Kidney (tissue), 14 donors: ENCODE data around the gene TYW5. TPM values are rescaled to one million over a fixed set of nuclear protein-coding genes. Genes with fewer than 3 reads are reported as not detected.

ENCODE experiments used
- DNase-seq, 5 donors: peaks; one replicate each; pipeline ENCODE4 v3.0.0-alpha.2; 2013 to 2020
- FAIRE-seq: peaks from 2 replicates; lab custom pipeline; 2012; peaks lifted over from hg19 to GRCh38; lab: Jason Lieb, UNC
- H3K27ac ChIP-seq, 2 donors: one replicate each; pipeline ENCODE4 v1.7.0; 2013; ENCODE audit warnings: low read depth in 2 of 2, low read length in 2 of 2, inconsistent platforms in 1 of 2
- H3K27me3 ChIP-seq: one replicate; pipeline ENCODE4 v1.7.1; 2013; ENCODE audit warnings: low read length, inconsistent platforms; ENCODE audit not compliant: control insufficient read depth, insufficient read depth
- H3K36me3 ChIP-seq, 3 donors: one replicate each; pipeline versions ENCODE4 v1.7.0 to v1.7.1; 2013; ENCODE audit warnings: low read length in 3 of 3, control low read depth in 1 of 3, inconsistent platforms in 1 of 3; ENCODE audit not compliant: insufficient read depth in 3 of 3, control insufficient read depth in 2 of 3
- H3K4me1 ChIP-seq, 3 donors: one replicate each; pipeline versions ENCODE4 v1.7.0 to v1.7.1; 2013; ENCODE audit warnings: low read length in 3 of 3, inconsistent platforms in 1 of 3, low read depth in 1 of 3; ENCODE audit not compliant: control insufficient read depth in 2 of 3, insufficient read depth in 2 of 3
- H3K4me3 ChIP-seq, 3 donors: one replicate each; pipeline versions ENCODE4 v1.7.0 to v1.8.1; 2013; ENCODE audit warnings: low read length in 3 of 3, control low read depth in 1 of 3, inconsistent platforms in 1 of 3
- H3K9ac ChIP-seq, 3 donors: one replicate each; pipeline versions ENCODE4 v1.7.0 to v1.7.1; 2013; ENCODE audit warnings: low read length in 3 of 3, control low read depth in 1 of 3, inconsistent platforms in 1 of 3
- H3K9me3 ChIP-seq, 3 donors: one replicate each; pipeline versions ENCODE4 v1.7.0 to v1.7.1; 2013; ENCODE audit warnings: low read length in 3 of 3, control low read depth in 1 of 3, inconsistent platforms in 1 of 3; ENCODE audit not compliant: control insufficient read depth in 2 of 3, insufficient read depth in 1 of 3
- CTCF ChIP-seq: IDR thresholded peaks from 3 replicates; pipeline ENCODE4 v1.5.1; 2012; ENCODE audit warnings: mild to moderate bottlenecking, moderate library complexity, borderline replicate concordance; ENCODE audit not compliant: insufficient read depth; ENCODE audit errors: extremely low read depth
- intact Hi-C: fragments of 100-400 bp; cut with DNase I; formaldehyde crosslinking; loops from one replicate; pipeline ENCODE4 v1.11.1; 2022
- polyA plus RNA-seq: library from polyadenylated mRNA; stranded (reverse); fragments of 350-450 nt; fragmentation: Illumina TruSeq; extraction: RNeasy Lipid Tissue Mini Kit (QIAGEN cat#74804); gene quantifications from one replicate; pipeline ENCODE4 v1.2.3, GENCODE V29; 2014; ENCODE audit warnings: low read depth, low replicate concordance; ENCODE audit not compliant: insufficient read depth
- total RNA-seq: library from RNA; stranded (reverse); fragmentation: NEBNext Ultra II Directional; extraction: Animal tissue kit (Norgen Biotek cat#: 25700); gene quantifications from one replicate; pipeline ENCODE4 v1.2.1, GENCODE V29; 2021
- donor health status: control.
- donor health status: control.
- donor health status: control.
- donor health status: control.
- donor health status: control.
- donor health status: DM: yes; HTN: yes; CAD: no.
- donor health status: Normal renal cell carcinoma (clear cell type).

TYW5 gene
- total and polyA plus RNA-seq, 2 donors from 2014 or later: 6.8 to 8.0 TPM

- peaks cover 0 to 8% (median 0%) of the 10 kb centered on the region in 3 donors for H3K4me1 ChIP-seq
- intact Hi-C loops: no loop called here
- no peak overlapping the region for H3K4me3 ChIP-seq
- peak in 1 of 5 donors; percentile 47 for DNase-seq
- no peaks in the 10 kb centered on the region for H3K9me3 ChIP-seq
- H3K9ac ChIP-seq: no peak overlapping the region
- no peak overlapping the region for H3K27ac ChIP-seq
- peak; percentile 63 for TF ChIP-seq CTCF
- H3K27me3 ChIP-seq: no peaks in the 10 kb centered on the region
- FAIRE-seq: peak; percentile 80
- no peaks in the 10 kb centered on the region for H3K36me3 ChIP-seq
Measured at GRCh38 chr2:199973703-199974102, 18.4 kb upstream of the TYW5 start.

GRCh38 chr2:199972088-199972626 is 16.9 kb upstream of the TYW5 start:
- Histone ChIP-seq H3K9me3 (no peaks in the 10 kb centered on the region), H3K4me3 (no peak overlapping the region), H3K36me3 (no peaks in the 10 kb centered on the region), H3K4me1 (no peaks in the 10 kb centered on the region), H3K9ac (no peak overlapping the region), H3K27ac (peak overlapping the region; percentile 41 to 45), H3K27me3 (no peaks in the 10 kb centered on the region)
- intact Hi-C loops: no loop called here
- DNase-seq (no peak), FAIRE-seq (no peak)
- no peak for TF ChIP-seq CTCF

GRCh38 chr2:199968126-199968525 is 12.8 kb upstream of the TYW5 start:
- H3K36me3 ChIP-seq: peaks cover 0 to 9% (median 0%) of the 10 kb centered on the region in 3 donors
- H3K9me3 ChIP-seq: no peaks in the 10 kb centered on the region
- intact Hi-C loops: no loop called here
- H3K4me3 ChIP-seq: no peak overlapping the region
- no peak for TF ChIP-seq CTCF
- H3K27ac ChIP-seq: no peak overlapping the region
- no peak for DNase-seq
- FAIRE-seq: no peak
- no peaks in the 10 kb centered on the region for H3K4me1 ChIP-seq
- H3K27me3 ChIP-seq: no peaks in the 10 kb centered on the region
- H3K9ac ChIP-seq: no peak overlapping the region

GRCh38 chr2:199966976-199967375 is 11.7 kb upstream of the TYW5 start:
- H3K9me3 ChIP-seq: no peaks in the 10 kb centered on the region
- H3K4me3 ChIP-seq: no peak overlapping the region
- H3K9ac ChIP-seq: no peak overlapping the region
- no peak for TF ChIP-seq CTCF
- H3K36me3 ChIP-seq: peaks cover 0 to 17% (median 7%) of the 10 kb centered on the region in 3 donors
- FAIRE-seq: no peak
- H3K4me1 ChIP-seq: no peaks in the 10 kb centered on the region
- no peak for DNase-seq
- H3K27me3 ChIP-seq: no peaks in the 10 kb centered on the region
- no peak overlapping the region for H3K27ac ChIP-seq
- intact Hi-C loops: no loop called here
